ENCODE results near the gene PITX2. TPM values are rescaled to one million over a fixed set of nuclear protein-coding genes. Genes with fewer than 3 reads are reported as not detected.

PITX2 gene
- total RNA-seq, 2 experiments from 2014 or later: 0.09 TPM; not detected in 1

DNA sequence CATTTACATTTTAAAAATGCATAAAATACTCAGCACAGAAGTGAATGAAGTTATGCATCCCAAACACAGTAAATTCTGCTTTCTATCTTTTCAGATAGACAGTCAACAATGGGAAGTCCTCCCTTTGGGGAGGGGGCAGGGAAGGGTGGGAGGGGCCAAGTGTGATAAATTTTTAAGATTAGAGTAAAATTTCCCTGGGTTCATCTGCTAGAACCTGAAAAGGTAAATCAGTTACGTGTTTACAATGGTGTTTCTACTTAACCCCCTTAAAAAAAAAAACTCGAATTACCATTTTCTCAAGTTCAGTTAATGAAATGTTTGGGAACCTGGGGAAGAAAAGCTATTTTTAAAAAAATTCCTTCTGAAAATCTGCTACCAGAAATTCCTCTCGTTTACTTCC lies 9.1 kb downstream of the PITX2 start:
- Mint-ChIP-seq H3K27ac (no peak overlapping the region), H3K27me3 (peaks cover 76% of the 10 kb centered on the region), H3K4me3 (no peak overlapping the region), H3K4me1 (peaks cover 9% of the 10 kb centered on the region), H3K9me3 (ENCODE audit: low read depth) (no peaks in the 10 kb centered on the region), H3K36me3 (ENCODE audit: low read depth) (peaks cover 4% of the 10 kb centered on the region)
- intact Hi-C loops (cut with DNase I, micrococcal nuclease): no loop called here
- no peak for DNase-seq
- POLR2A ChIA-PET: no interaction called here
- CTCF ChIA-PET: interaction anchor here (0.7 kb wide), 1 partner anchor 21 kb away, joined by 4 read pairs; no protein-coding TSS in a partner anchor
- no peak for ATAC-seq

DNA sequence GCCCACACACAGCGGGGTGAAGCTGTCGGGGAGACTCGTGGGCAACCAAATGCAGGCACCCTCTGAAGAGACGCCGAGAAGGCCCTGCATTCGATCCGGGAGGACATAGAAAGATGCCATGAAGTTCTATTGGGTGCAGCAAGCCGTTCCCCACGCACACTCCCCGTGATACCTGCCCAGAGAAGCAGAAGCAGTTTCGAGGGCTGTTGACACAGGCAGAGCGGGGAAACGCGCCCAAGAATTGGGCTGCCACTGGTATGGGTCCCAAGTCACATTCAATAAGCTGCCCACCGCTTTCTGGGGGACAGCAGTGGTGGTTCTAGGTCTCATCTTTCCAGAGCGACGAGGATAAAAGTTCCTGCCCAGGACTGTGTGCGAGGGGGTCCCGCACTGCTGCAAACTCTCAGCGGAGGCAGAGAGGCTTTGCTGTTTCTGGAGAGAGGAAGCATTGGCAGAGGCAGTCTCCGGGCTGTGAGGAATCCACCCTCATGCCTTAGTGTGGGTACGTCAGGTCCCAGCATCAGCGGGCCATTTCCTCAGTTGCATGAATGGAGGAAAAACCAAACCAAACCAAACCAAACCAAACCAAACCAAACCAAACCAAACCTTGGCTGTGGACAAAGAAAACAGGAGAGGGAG lies 10.1 kb downstream of the PITX2 start:
- no peak overlapping the region for H3K4me3 Mint-ChIP-seq
- H3K9me3 Mint-ChIP-seq (ENCODE audit: low read depth): no peaks in the 10 kb centered on the region
- CTCF ChIA-PET: interaction anchor here (0.7 kb wide), 2 partner anchors 22 to 285 kb away, joined by 3 to 4 read pairs; no protein-coding TSS in a partner anchor
- H3K27ac Mint-ChIP-seq: no peak overlapping the region
- POLR2A ChIA-PET: interaction anchor here (0.6 kb wide), 1 partner anchor 9 kb away, joined by 3 read pairs; no protein-coding TSS in a partner anchor
- peaks cover 75% of the 10 kb centered on the region for H3K27me3 Mint-ChIP-seq
- no peak for DNase-seq
- no peak for ATAC-seq
- H3K36me3 Mint-ChIP-seq (ENCODE audit: low read depth): peaks cover 4% of the 10 kb centered on the region
- H3K4me1 Mint-ChIP-seq: peaks cover 3% of the 10 kb centered on the region
- intact Hi-C loops (cut with DNase I, micrococcal nuclease): no loop called here

DNA sequence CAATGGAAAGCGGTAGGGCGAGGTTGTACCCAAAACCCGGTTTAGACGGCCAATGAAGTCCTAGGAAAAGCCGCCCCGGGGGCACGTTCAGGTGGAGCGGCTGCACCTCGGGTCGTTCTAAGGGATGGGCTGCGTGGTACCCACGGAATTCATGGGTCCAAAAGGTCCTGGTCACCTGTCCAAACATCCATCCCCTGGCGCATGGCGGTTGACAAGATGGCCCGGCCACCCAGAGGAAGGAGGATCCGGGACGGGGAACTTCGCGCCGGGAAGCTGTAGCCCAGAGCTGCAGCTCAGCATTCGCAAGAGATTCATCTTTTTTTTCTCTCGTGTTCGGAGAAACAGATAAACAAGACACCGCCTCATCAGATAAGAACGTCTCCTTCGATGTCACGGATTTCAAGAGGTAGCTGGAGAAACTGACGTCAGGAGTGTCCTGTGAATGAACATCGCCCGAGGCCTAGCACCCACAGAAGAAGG lies 10.9 kb downstream of the PITX2 start:
- Mint-ChIP-seq H3K4me1 (peaks cover 3% of the 10 kb centered on the region), H3K4me3 (no peak overlapping the region), H3K36me3 (ENCODE audit: low read depth) (peaks cover 4% of the 10 kb centered on the region), H3K27ac (no peak overlapping the region), H3K9me3 (ENCODE audit: low read depth) (no peaks in the 10 kb centered on the region), H3K27me3 (peaks cover 70% of the 10 kb centered on the region)
- intact Hi-C loops (cut with DNase I, micrococcal nuclease): no loop called here
- DNase-seq (no peak), ATAC-seq (no peak)
- ChIA-PET CTCF (interaction anchor here (0.7 kb wide), 1 partner anchor 284 kb away, joined by 3 read pairs; no protein-coding TSS in a partner anchor), POLR2A (interaction anchor here (0.6 kb wide), 1 partner anchor 9 kb away, joined by 3 read pairs; no protein-coding TSS in a partner anchor)

DNA sequence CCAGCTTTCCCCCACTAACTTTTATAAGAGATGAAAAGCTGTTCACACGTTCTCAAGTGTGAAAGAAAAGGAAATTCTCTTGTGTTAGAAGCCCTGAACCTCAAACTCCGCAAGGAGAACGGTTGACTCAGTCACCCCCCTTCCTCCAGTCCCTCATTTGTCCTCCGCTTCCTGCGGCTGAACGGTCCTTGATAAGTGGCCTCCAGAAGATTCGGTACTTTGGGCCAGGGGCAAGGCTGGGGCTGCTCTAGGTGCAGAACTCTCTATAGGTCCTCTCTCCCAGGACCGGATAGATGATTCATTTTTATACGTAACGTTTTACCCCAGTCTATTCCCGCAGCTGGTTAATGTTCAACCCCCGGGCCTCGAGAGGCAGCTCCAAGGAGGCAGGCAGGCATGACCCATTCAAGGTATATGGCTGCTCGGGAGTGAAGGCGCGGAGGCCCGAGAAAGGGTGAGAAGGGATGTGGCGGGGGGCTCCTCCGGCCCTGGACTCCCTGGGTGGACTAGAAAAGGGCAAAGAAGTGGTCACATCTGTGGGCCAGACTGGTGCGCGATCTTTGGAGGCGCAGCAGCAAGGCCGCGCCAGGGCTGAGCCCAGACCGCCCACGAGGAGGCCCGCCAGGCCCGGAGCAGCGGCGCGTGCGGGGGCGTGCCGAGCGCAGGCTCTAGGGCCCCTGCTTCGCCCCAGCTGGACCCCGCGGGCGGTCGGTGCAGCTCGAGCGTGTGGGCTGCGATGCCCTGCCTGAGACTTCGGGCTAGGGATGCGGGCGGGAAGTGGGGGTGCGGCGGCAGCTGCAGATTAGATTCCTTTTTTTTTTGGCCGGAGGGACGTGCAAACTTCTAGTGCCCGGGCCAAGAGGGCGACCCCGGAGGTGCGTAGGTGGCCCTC lies 11.7 kb downstream of the PITX2 start:
- DNase-seq (peak; percentile 11), ATAC-seq (no peak)
- intact Hi-C loops (cut with DNase I, micrococcal nuclease): no loop called here
- Mint-ChIP-seq H3K4me1 (peaks cover 2% of the 10 kb centered on the region), H3K27ac (no peak overlapping the region), H3K27me3 (peaks cover 66% of the 10 kb centered on the region), H3K9me3 (ENCODE audit: low read depth) (no peaks in the 10 kb centered on the region), H3K36me3 (ENCODE audit: low read depth) (peaks cover 4% of the 10 kb centered on the region), H3K4me3 (no peak overlapping the region)
- ChIA-PET CTCF (interaction anchor here (0.7 kb wide), 1 partner anchor 15 kb away, joined by 3 read pairs; no protein-coding TSS in a partner anchor), POLR2A (interaction anchor here (0.7 kb wide), 1 partner anchor 45 kb away, joined by 3 read pairs; no protein-coding TSS in a partner anchor)

DNA sequence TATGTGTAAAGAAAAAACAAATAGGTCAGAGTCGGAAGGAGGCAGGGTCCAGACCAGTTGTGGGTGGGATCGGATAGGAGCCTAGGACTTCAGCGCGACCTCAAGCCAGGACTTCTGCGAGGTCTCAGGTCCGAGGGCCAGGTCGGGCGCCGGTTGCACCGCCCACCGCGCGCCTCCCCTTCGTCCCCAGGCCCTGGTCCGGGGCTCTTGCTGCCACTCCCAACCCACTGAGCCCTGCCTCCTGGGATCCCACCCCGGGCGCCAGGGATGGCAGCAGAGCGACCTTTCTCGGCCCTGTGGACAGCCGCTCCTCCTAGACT lies 12.3 kb downstream of the PITX2 start:
- DNase-seq: no peak
- peaks cover 3% of the 10 kb centered on the region for H3K36me3 Mint-ChIP-seq (ENCODE audit: low read depth)
- peaks cover 62% of the 10 kb centered on the region for H3K27me3 Mint-ChIP-seq
- intact Hi-C loops (cut with DNase I, micrococcal nuclease): no loop called here
- no peak overlapping the region for H3K27ac Mint-ChIP-seq
- no peak for ATAC-seq
- no peak overlapping the region for H3K4me3 Mint-ChIP-seq
- ChIA-PET CTCF (interaction anchor here (0.7 kb wide), 1 partner anchor 15 kb away, joined by 3 read pairs; no protein-coding TSS in a partner anchor), POLR2A (interaction anchor here (0.7 kb wide), 1 partner anchor 46 kb away, joined by 3 read pairs; no protein-coding TSS in a partner anchor)
- H3K4me1 Mint-ChIP-seq: no peaks in the 10 kb centered on the region
- H3K9me3 Mint-ChIP-seq (ENCODE audit: low read depth): no peaks in the 10 kb centered on the region

DNA sequence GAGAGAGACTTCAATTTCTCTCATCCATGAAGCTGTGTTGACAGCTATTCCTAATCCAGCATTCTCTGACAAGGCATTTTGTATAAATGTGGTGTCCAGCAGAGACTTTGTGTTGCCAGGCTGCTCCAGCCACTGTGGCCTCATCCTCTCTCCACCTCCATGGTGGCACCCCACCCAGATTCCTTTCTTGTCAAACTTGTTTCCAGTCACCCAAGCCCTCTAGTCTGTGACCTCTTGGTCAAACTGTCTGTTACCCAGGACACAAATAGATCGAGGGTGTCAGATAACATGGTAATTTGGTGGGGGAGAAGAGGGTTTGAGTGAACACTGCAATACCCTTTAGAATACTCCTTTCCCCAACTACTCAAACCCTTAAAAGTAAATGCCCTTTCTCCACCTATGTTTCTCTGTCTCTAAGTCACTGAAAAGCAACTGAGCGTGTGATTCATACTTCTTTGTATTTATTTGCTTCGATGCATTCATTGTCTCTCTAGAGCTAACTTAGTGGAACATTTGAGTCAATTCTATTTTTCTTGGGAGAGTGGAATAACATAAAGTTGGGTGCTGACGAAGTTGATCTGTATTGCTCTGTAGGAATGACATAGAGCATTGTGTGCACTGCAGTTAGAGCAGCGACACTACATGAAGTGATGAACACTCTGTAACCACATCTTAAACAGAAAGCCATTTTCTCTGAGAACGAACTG lies 13.7 kb downstream of the PITX2 start:
- POLR2A ChIA-PET: no interaction called here
- Mint-ChIP-seq H3K9me3 (ENCODE audit: low read depth) (no peaks in the 10 kb centered on the region), H3K4me1 (no peaks in the 10 kb centered on the region), H3K27me3 (peaks cover 51% of the 10 kb centered on the region), H3K27ac (no peak overlapping the region), H3K36me3 (ENCODE audit: low read depth) (no peaks in the 10 kb centered on the region), H3K4me3 (no peak overlapping the region)
- no peak for DNase-seq
- no peak for ATAC-seq
- CTCF ChIA-PET: no interaction called here
- intact Hi-C loops (cut with DNase I, micrococcal nuclease): no loop called here

DNA sequence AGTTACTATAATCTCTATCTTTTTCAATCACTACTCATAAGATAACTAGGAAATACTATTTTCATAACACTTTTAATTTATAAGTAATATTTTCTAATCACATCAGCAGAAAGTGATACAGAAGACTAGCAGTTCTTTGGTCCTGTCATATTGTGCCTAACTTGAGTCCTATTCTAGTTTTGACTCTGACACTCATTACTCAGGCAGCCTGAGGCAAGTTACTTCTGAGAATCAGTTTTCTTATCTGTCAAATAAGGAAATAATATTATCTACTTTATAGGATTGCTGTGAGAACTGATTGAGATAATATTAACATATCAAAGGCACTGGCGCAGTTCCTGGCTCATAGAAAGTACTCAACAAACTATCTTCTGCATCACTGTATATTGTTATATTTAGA lies 17.8 kb downstream of the PITX2 start:
- Mint-ChIP-seq H3K4me3 (no peak overlapping the region), H3K9me3 (ENCODE audit: low read depth) (no peaks in the 10 kb centered on the region), H3K36me3 (ENCODE audit: low read depth) (no peaks in the 10 kb centered on the region), H3K4me1 (no peaks in the 10 kb centered on the region), H3K27me3 (peaks cover 36% of the 10 kb centered on the region), H3K27ac (no peak overlapping the region)
- ChIA-PET CTCF (no interaction called here), POLR2A (no interaction called here)
- DNase-seq (no peak), ATAC-seq (peak; percentile 39)
- intact Hi-C loops (cut with DNase I, micrococcal nuclease): no loop called here

DNA sequence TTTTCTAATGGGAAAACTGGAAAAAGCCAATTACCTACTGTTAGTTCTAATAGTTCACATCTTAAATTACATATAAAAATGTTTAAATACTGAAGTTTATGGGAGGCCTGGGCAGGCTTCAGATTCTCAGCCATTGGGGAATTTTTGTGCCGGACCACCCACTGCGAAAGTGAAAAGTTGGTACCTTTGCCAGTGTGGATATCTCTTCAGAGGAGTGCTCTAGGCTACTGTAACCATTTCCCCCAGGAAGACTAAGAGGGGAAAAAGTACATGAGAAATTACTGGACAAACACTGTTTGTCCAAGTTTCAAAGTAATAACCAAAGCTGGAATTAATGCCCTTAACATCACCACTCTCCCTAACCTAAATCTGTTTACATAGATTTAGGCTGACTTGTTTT lies 20.8 kb downstream of the PITX2 start:
- H3K9me3 Mint-ChIP-seq (ENCODE audit: low read depth): no peaks in the 10 kb centered on the region
- no peak overlapping the region for H3K27ac Mint-ChIP-seq
- DNase-seq (no peak), ATAC-seq (no peak)
- peaks cover 25% of the 10 kb centered on the region for H3K27me3 Mint-ChIP-seq
- H3K36me3 Mint-ChIP-seq (ENCODE audit: low read depth): no peaks in the 10 kb centered on the region
- ChIA-PET POLR2A (no interaction called here), CTCF (no interaction called here)
- no peaks in the 10 kb centered on the region for H3K4me1 Mint-ChIP-seq
- intact Hi-C loops (cut with DNase I, micrococcal nuclease): no loop called here
- H3K4me3 Mint-ChIP-seq: no peak overlapping the region

DNA sequence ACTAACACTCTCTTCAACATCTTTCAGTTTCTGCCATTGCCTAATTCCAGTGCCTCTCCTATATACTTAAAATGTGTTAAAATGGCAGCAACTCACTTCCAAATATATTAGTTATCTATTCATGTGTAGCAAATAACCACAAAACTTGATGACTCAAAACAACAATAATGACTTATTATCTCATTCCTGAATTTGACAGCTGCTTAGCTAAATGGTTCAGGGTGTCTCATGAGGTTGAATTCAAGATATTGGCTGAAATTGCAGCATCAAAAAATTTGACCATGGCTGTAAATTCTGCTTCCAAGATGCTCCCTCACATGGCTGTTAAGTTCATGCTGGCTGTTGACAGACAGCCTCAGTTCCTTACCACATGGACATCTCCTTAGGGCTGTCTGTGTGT lies 25.3 kb downstream of the PITX2 start:
- DNase-seq (no peak), ATAC-seq (no peak)
- CTCF ChIA-PET: interaction anchor here (1.7 kb wide), 1 partner anchor 14 kb away, joined by 4 read pairs; no protein-coding TSS in a partner anchor
- Mint-ChIP-seq H3K4me3 (no peak overlapping the region), H3K27me3 (peaks cover 20% of the 10 kb centered on the region), H3K36me3 (ENCODE audit: low read depth) (no peaks in the 10 kb centered on the region), H3K27ac (no peak overlapping the region), H3K9me3 (ENCODE audit: low read depth) (peaks cover 8% of the 10 kb centered on the region), H3K4me1 (no peaks in the 10 kb centered on the region)
- intact Hi-C loops (cut with DNase I, micrococcal nuclease): no loop called here
- POLR2A ChIA-PET: no interaction called here

DNA sequence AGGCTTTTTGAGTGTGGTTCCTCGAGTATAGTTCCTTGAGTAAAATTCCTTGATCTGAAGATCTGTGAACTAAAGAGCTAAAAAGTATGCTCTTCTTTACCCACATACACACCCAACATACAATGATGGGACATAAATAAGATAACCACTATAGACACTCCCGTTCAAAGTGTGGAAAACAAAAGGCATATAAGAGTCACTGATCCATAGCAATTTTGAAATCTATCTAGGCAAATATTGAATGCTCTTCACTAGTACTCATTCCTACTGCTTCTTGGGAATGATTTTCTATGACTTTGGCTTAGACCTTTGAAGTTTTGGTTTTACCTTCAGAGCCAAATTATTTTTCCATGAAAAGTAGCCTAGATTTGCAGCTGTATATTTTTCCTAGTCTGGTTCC lies 26.4 kb downstream of the PITX2 start:
- Mint-ChIP-seq H3K36me3 (ENCODE audit: low read depth) (no peaks in the 10 kb centered on the region), H3K27ac (no peak overlapping the region), H3K27me3 (peaks cover 20% of the 10 kb centered on the region), H3K4me1 (no peaks in the 10 kb centered on the region), H3K4me3 (no peak overlapping the region), H3K9me3 (ENCODE audit: low read depth) (peaks cover 8% of the 10 kb centered on the region)
- ATAC-seq (no peak), DNase-seq (no peak)
- CTCF ChIA-PET: interaction anchor here (0.5 to 1.7 kb wide), 2 partner anchors 13 to 547 kb away, joined by 3 to 4 read pairs; no protein-coding TSS in a partner anchor
- POLR2A ChIA-PET: no interaction called here
- intact Hi-C loops (cut with DNase I, micrococcal nuclease): no loop called here

DNA sequence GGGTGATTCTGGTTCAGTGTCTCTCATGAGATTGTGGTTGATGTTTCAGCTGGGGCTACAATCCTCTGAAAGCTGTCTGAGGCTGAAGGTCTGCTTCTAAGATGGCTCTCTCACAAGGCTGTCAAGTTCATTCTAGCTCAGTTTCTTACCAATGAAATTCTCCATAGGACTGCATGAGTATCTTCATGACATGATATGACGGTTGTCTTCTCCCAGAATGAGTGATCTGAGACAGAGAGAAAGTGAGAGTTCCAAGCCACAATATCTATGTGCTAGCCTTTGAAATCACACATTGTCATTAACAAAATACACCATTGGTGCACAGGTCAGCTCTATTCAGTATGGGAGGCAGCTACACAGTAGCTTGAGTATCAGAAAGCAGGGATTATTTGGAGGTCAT lies 27.3 kb downstream of the PITX2 start:
- ChIA-PET CTCF (interaction anchor here (0.5 kb wide), 1 partner anchor 15 kb away, joined by 3 read pairs; no protein-coding TSS in a partner anchor), POLR2A (no interaction called here)
- Mint-ChIP-seq H3K36me3 (ENCODE audit: low read depth) (no peaks in the 10 kb centered on the region), H3K27ac (no peak overlapping the region), H3K4me1 (no peaks in the 10 kb centered on the region), H3K9me3 (ENCODE audit: low read depth) (peaks cover 8% of the 10 kb centered on the region), H3K4me3 (no peak overlapping the region), H3K27me3 (peaks cover 18% of the 10 kb centered on the region)
- DNase-seq (no peak), ATAC-seq (no peak)
- intact Hi-C loops (cut with DNase I, micrococcal nuclease): no loop called here
